A673 (cell line): ENCODE measurements around the gene CCDC181.

ENCODE experiments used
- CTCF ChIP-seq: fragments of 300-800, 200-600 bp; sonication (generic); conservative IDR thresholded peaks from 2 replicates; pipeline ENCODE4 v1.5.1; 2017; ENCODE audit warnings: low read depth, mild to moderate bottlenecking, antibody characterized with exemption, low read length, moderate library complexity, mixed read lengths
- EZH2 ChIP-seq: fragments of 200-600 bp; sonication (generic); IDR thresholded peaks from 2 replicates; pipeline ENCODE4 v1.6.1; 2017; ENCODE audit warnings: borderline replicate concordance, low read depth, mild to moderate bottlenecking, mixed read lengths, antibody characterized with exemption, low read length; ENCODE audit not compliant: poor library complexity, severe bottlenecking

GRCh38 chr1:169363046-169363730 lies 64.1 kb downstream of the CCDC181 start:
- TF ChIP-seq CTCF (no peak), EZH2 (no peak)
